NCI-H2227 (cell line): Measurements from ENCODE around the gene CAMKK2.
"Not testable (repeated sequence)": the region's sequence is repeated elsewhere in the genome, so short reads cannot be mapped to it uniquely, and the experiment has no call there.

ENCODE experiments used
- DNase-seq: peaks from one replicate; lab custom pipeline; 2025; ENCODE audit not compliant: unreplicated experiment; lab: John Stamatoyannopoulos, UW

CAMKK2 gene

DNA sequence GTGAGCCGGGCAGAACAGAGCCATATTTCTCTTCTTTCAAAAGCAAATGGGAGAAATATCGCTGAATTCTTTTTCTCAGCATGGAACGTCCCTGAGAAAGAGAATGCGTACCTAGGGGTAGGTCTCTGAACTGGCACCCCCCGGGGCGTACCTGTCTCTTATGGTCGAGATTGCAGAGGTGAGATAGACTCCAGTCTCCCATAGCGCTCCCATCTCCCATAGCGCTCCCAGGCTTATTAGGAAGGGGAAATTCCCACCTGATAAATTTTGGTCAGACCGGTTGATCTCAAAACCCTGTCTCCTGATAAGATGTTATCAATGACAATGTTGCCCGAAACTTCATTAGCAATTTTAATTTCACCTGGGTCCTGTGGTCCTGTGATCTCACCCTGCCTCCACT, 16.0 kb downstream of the CAMKK2 start:
- DNase-seq, result not testable (repeated sequence)

DNA sequence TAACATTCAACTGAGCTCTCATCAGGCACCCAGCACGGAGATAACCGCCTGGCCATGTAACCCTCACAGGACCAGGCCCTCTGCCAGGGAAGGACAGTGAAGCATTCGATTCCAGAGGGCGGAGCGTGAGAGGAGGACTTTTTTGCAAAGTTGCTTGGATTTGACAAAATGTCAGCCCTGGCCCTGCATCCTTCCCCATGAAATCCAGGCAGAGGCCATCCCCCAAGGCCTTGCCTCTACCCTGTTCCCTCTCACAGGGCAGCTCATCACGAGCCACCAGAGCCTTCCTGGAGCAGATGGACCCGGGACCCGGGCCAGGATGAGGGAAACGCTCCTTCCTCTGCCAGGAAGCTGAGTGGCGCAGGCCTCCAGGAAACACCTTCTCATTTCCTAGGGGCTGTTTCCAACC, 17.0 kb downstream of the CAMKK2 start:
- DNase-seq, result no peak

DNA sequence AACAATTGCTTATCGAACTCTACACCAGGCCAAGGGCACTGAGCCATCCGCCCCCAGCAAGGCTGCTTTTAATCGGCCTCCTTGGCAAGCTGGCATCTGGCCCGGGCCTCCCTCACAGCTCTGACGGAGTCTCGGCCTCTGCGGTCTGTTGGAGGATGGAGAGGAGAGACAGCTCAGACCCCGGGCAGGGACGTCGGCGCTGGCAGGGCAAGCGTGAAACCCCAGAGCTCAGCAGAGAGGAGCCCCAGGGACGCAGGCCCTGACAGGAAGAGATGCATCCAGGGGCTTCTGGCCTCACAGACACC, 17.5 kb downstream of the CAMKK2 start:
- DNase-seq, result no peak

DNA sequence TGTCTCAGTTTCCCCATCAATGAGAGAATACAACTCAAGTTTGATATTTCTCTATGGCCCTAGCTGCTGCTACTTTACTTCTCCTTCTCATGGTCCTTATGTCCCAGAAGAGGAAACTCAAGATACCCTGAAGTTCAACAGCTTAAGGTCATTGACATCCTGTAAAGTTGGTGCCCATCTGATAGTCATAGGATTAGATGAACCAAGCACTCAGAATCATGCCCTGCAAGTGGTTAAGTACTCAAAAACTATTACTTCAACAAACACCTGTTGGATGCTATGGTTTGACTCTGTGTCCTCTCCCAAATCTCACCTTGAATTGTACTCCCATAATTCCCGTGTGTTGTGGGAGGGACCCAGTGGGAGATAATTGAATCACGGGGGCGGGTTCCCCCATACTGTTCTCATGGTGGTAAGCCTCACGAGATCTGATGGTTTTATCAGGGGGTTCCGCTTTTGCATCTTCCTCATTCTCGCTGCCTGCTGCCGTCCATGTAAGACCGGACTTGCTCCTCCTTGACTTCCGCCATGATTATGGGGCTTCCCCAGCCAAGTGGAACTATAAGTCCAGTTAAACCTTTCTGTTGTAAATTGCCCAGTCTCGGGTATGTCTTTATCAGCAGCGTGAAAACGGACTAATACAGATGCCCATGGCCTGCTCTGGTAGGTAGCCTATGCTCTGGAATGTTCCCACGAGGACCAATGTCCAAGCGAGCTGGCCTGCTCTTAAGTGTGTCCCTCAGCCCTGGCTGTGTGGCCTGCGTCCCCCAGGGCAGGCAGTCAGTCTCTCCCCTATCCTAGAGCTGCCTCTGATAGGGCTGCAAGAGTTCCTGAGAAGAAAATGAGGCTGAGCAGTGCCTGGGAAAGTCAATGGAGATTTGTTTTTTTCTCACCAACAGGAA, 18.1 kb downstream of the CAMKK2 start:
- DNase-seq, result no peak

DNA sequence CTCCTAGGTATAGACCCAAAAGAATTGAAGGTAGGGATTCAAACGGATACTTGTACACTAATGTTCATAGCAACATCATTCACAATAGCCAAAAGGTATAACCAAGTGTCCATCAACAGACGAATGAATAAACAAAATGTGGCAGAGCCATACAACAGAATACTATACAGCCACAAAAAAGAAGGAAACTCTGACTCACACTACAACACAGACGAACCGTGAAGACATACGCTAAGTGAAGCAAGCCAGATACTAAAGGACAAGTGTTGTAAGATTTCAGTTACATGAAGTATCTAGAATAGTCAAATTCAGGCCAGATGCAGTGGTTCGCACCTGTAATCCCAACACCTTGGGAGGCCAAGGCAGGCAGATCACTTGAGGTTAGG, 19.1 kb downstream of the CAMKK2 start:
- no peak for DNase-seq

DNA sequence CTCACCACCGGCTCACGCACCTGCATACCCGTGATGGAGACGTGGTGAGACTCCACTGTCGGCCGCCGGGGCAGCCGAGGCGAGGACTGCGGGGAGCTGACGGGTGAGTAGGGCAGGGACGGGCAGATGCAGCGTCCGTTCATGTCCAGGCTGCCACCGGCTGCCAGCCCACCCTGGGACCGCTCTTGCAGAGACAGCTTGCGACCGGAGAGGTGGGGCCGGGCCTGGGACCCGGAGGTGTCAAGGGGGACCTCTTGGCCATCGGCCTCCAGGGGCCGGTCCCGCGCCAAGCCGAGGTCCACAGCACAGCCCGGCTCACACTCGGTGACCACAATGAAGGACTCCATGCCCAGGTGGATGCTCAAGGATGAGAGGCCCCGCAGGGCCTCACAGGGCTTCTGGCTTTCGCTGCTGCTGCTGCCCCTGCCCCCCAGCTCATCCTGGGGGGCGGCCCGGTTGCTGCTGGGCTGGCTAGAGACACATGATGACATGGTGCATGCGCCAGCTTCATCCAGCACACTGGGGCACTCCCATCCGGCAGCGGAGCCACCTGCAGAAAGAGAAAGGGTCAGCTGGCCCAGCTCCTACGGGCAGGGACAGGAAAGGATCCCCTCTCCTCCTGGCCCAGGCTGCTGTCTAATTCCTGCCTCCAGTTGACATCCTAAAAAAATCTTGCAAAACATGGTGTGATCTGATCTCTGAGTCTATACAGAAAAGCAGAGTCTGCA, 22.3 kb downstream of the CAMKK2 start:
- no peak for DNase-seq

DNA sequence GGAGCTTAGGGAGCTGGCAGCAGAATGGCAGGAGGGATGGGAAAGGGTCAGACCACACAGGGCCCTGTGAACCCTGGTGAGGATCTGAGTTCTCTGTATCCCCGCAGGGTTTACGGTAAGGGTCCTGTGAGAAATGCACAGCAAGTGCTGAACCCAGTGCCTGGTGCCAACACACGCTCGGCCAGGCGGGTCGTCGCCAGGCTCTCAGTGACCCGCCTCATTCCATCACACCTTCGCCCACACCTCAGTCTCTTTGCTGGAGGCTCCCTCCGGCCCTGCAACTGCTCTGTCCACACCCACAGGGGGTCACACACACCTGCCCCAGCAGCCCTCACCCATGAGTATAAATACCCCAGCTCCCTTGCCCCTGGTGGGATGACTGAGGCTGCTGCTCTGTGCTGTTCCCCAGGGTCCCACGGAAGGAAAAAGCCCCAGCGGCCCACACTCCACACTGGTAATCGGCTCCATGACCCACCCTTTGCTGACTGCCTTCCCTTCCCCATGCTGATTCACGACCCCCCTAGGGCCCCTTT, 23.1 kb downstream of the CAMKK2 start:
- no peak for DNase-seq

DNA sequence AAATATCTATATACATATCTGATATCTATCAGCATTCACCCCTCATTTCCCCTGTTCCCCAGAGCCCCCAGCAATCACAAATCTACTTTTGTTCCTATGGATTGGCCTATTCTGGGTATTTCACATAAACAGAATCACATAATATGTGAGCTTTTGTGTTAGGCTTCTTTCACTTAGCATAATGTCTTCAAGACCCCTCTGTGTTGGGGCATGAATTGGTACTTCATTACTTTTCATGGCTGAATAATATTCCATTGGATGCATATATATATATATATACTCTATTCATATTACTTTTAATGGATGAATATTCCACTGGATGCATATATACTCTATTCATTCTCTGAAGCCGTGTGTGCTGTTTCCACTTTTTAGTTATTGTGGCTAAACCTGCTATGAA, 28.7 kb downstream of the CAMKK2 start:
- DNase-seq, result no peak

DNA sequence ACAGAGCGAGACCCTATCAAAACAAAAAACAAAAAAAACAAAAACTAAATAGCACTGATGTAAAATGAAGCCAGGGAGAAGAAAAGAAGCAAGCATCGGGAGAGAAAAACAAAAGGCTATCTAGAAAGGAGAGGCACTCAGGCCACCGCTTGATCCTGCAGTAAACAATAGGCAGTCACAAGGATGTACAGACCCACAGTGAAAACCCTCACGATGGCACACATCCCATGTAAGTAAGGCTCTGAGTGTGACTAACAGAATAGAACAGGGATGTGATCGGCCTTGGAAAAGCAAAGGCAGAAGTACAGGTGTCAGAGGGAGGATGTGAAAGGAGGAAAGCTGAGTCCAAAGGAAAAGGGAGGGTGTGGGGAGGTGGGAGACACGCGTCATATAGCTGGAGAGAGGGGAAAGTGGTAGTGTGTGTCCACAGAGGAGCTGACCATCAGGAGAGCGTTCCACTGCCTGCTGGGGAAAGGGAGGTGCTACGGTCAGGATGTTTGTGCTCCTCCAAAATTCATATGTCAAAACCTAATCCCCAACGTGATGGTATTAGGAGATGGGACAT, 31.5 kb downstream of the CAMKK2 start:
- DNase-seq, result no peak

DNA sequence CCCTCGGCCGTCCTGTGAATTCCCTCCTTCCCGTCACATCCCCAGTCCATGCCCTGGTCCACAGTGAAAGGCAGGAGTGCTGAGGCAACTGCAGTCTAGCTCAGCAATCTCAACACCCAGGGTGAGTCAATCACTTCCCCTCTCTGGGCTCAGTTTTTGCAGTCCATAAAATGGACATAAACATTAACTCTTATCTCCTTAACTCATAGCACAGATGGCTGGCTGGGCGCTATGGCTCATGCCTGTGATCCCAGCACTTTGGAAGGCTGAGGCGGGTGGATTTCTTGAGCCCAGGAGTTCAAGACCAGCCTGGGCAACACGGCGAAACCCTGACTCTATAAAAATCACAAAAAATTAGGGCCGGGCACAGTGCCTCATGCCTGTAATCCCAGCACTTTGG, 32.4 kb downstream of the CAMKK2 start:
- no peak for DNase-seq

DNA sequence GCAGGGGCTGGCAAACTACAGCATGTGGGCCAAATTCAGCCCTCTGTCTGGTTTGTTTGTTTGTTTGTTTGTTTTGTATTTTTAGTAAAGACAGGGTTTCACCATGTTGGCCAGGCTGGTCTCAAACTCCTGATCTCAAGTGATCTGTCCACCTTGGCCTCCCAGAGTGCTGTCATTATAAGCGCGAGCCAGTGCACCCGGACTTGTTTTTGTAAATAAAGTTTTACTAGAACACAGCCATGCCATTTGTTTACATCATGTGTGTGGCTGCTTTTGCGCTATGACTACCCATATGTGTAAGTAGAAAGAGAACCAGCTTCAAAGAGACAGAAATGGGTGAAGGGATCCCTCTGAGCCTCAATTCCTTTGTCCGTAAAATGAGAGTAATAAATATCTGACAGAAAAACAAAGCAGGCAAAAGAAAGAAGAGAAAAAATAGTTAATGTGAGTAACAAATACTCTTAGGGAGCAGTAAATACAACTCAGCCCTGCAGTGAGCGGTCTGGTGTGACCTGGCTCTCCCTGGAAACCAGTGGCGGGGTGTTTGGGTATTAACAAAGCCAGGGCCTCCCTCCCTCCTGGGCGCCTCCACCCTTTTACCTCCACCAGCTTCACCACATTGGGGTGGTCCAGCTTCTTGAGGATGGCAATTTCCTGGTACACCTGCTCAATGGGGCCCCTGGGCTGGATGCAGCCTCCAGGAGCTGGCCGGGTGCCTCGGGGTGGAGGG, 33.1 kb downstream of the CAMKK2 start:
- DNase-seq, result no peak

DNA sequence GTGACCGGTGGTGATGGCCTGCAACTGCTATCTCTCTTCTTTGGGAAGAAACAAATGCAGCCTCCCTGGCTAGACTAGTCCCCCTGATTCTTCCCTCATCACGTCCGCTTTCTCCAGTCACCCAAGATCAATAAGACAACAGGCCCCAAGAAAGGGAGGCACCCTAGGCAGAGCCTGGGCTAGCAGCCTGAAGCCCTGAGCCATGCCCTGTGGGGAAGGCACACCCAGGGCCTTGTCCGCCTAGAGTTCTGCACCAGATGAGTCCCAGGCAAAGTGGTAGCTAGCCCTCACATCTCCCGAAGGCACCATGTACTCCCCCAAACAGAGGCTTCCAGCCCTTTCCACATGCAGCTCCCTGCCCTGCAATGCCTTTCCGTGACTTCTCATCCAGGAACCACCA, 35.1 kb downstream of the CAMKK2 start:
- DNase-seq, result no peak

DNA sequence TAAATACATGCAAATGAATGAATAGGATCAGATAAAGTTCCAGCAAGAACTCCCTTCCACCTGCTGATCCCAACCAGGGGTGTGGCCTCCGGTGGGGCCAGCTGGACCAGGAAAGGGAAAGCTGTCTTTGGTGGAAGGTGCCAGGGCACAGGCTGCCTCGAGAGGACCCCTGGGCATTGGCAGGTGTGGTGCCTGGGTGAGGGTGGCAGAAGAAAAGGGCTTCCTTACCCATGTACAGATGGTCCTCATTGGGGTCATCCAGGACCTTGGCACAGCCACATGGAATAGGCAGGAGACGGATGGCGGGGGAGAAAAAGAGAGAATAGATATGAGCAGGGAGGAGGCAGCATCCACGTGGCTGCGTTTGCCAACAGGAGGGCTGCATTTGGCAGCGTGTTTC, 36.4 kb downstream of the CAMKK2 start:
- DNase-seq, result no peak

DNA sequence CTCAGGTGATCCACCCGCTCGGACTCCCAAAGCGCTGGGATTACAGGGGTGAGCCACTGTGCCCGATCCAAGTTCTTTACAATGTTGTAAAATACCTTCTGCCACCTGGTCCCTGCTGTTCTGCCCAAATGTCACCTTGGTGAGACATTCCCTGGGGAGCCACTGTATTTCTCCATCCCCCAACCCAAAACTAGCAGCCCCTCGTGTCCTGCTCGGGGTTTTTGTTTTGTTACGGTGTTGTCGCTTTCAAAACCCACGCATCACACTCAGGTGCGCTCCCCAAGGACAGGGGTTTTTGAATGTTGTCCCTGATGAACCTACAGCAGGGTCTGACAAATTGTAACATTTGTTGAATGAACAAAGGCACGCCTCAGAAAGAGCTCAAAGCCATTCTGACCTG, 37.4 kb downstream of the CAMKK2 start:
- DNase-seq, result no peak

DNA sequence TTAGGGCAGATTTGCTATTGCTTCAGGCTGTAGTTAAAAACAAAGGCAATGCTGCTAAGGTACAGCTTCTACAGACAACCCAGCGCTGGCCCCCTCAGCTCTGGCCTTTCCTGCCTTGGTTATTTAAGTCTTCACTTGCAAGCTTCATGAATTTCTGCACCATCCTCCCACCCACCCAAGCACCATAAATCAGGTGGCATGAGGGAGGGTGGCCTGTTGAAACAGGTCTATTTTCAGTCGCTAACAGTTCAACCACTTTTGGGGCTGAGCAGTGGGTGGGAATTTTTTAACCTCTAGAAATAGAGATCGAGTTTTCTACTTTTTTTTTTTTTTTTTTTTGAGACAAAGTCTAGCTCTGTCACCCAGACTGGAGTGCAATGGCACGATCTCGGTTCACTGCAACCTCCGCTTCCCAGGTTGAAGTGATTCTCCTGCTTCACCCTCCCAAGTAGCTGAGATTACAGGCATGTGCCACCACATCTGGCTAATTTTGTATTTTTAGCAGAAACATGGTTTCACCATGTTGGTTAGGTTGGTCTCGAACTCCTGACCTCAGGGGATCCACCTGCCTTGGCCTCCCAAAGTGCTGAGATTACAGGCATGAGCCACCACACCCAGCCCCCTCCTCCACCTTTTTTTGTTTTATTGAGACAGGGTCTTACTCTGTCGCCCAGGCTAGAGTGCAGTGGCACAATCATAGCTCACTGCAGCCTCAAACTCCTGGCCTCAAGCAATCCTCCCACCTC, 38.6 kb downstream of the CAMKK2 start:
- DNase-seq, result not testable (repeated sequence)

DNA sequence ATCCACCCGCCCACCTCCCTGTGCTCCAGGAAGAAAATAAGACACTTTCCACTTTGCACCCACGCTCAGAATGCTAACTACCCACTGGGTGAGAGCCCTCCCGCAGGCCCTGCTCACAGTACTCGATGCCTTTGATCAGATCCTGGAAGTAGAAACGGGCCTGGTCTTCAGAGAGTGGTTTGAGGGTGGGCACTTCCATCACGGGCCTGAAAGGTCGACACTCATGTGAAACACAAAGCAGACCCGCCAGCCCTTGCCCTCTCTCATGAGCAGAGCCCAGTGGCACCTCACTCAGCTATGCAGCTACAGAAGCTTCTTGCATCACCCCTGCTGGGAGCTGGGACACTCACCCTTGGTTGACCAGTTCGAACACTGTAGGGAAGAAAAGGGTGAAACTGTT, 41.1 kb downstream of the CAMKK2 start:
- no peak for DNase-seq

DNA sequence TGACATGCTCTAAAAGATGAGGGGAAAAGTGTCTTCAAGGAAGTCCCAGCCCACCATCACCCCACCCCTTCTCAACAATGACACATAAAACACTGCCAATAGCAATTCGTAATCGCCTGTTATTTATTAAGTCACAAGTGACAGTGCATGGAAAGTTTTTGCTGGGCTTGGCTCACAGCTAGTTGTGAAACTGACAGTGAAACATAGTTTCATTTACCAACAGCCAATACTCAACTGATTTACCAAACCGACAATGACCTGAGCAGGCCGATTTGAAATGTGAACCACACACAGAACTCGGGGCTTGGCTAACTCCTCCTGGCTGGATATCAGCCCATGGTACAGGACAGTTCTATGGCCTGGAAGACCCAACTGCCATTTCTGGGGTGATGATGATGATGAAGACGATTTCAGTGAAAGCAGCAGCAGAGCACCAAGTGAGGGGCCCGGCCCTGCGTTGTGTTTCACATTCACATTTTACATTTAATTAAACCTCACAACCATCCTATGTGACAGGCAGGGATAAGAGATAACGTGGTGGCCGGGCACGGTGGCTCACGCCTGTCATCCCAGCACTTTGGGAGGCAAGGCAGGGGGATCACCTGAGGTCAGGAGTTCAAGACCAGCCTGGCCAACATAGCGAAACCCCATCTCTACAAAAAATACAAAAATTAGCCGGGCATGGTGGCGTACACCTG, 42.7 kb downstream of the CAMKK2 start:
- DNase-seq, result no peak

DNA sequence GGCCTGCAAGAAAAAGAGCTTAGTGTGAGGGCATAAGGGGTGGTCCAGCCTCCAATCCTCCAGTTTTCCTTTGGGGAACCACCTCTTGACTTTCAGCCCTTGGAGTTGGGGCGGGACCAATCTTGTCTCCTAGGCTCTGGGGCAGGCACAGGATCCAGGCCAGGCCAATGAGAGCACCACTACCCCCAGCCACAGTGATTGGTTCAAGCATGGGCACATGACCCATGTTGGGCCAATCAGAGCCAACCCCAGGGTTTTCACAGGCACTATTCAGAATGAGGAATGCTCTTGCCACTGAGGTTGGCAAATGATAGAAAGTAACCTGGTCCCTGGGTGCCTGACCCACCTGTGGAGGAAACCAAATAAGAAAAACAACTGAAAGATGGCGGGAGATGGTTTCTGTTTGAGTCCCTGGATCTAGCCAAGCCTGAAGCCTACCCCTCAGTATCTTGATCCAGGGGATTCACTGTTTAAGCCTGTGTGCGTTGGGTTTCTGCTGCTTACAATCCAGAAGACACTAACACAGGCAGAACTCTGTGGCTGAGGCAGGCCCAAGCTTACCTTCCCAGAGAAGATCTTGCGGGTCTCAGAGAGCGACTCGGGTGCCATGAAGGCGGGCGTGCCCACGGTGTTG, 43.7 kb downstream of the CAMKK2 start:
- DNase-seq, result no peak

DNA sequence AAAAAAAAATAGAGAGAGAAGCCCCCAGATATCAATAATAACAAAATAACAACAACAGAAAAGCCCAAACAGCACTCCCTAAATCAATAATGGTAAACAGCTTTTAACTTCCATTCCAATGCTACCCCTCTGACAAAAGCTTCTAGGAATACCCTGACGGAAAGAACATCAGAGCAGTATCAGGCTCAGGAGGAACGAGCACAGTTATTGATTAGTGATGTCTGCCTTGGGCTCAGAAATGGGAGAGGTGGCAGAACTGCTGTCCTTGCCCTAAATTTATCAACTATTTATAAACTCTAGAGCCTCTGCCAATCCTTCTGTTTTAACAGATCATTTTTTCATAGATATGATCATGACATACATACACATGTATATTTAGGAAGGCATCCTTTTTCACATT, 44.7 kb downstream of the CAMKK2 start:
- DNase-seq, result no peak

DNA sequence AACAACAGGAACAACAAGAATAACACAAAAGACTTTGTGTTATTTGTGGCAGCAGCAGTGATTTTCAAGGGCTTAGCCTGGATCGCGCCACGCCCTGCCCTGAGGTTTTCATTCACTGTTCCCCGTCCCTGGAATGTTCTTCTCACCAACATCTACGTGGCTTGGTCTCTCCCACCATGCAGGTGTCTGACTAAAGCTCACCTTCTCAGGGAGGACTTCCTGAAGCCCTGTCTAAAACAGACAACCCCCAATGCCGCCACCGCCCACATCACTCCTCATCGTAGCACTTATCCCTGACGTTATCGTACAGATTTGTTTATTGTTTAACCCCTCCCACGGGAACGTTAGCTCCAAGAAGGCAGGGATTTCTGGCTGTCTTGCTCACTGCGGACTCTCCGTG, 46.1 kb downstream of the CAMKK2 start:
- no peak for DNase-seq
